ENCODE data around the gene KCNJ9. TPM values are rescaled to one million over a fixed set of nuclear protein-coding genes. Genes with fewer than 3 reads are reported as not detected.

The KCNJ9 gene
- total RNA-seq, 1 experiment from 2014 or later, result 0.05 TPM

DNA sequence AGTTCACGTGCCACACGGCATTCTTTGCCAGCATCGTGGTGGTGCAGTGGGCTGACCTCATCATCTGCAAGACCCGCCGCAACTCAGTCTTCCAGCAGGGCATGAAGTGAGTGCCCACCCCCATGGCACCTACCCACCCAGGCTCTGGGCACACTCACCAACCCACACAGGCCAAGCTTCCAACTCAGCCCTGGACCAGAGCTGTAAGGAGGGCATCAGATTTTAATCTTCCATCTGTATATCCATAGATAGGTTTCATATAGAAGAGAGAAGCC is 55.5 kb downstream of the KCNJ9 start:
- CTCF ChIA-PET, result no interaction called here

More for the DNA sequence above, 55.5 kb downstream of the KCNJ9 start:
- ATAC-seq (no peak), DNase-seq (ENCODE audit: low read depth, low spot score) (no peak)
- no peaks in the 10 kb centered on the region for H3K9me3 ChIP-seq (ENCODE audit: control insufficient read depth in 1 of 2, insufficient read depth in 1 of 2, low read depth in 1 of 2, low read length in 2 of 2)
- ChIA-PET POLR2A (no interaction called here), RAD21 (ENCODE audit: low non-redundant PET in 1 of 2, low total read pairs in 2 of 2, uncharacterized antibody in 2 of 2, unreplicated experiment in 2 of 2) (no interaction called here)
- no peaks in the 10 kb centered on the region for H3K79me2 ChIP-seq (ENCODE audit: insufficient read depth, low read length)
- H3K4me1 ChIP-seq (ENCODE audit: control insufficient read depth in 1 of 2, insufficient read depth in 2 of 2, low read length in 2 of 2), result no peaks in the 10 kb centered on the region
- no peaks in the 10 kb centered on the region for H3K9me2 ChIP-seq (ENCODE audit: insufficient read depth)
- no peaks in the 10 kb centered on the region for H4K20me1 ChIP-seq (ENCODE audit: insufficient read depth)
- no peak overlapping the region for H3K9ac ChIP-seq (ENCODE audit: low read length)
- no peak overlapping the region for H3K4me2 ChIP-seq (ENCODE audit: low read length)
- intact Hi-C loops (cut with micrococcal nuclease), result no loop called here
- no peak overlapping the region for H2AFZ ChIP-seq (ENCODE audit: low read depth, low read length, poor library complexity, severe bottlenecking)
- BruUV-seq (replicated peaks), result no TSS peak
- no peak overlapping the region for H3K27ac ChIP-seq (ENCODE audit: low read depth, low read length)
- no peak for TF ChIP-seq YY1 (IDR thresholded peaks at IDR 0.05; ENCODE audit: extremely low read depth, insufficient replicate concordance, low read depth, low read length)
- no peak for TF ChIP-seq POLR2A (IDR thresholded peaks at IDR 0.05; ENCODE audit: borderline replicate concordance, extremely low read depth, insufficient read depth, insufficient read length)
- TF ChIP-seq CBX3 (IDR thresholded peaks at IDR 0.05; ENCODE audit: low read depth), result no peak
- no peak for TF ChIP-seq ZNF274 (IDR thresholded peaks at IDR 0.05; ENCODE audit: low read depth, low read length)
- no peak for TF ChIP-seq RAD21 (IDR thresholded peaks at IDR 0.05; ENCODE audit: low read depth)
- TF ChIP-seq ZFX (IDR thresholded peaks at IDR 0.05), result no peak
- TF ChIP-seq EZH2 (IDR thresholded peaks at IDR 0.05), result no peak
- TF ChIP-seq, protein P1, sequence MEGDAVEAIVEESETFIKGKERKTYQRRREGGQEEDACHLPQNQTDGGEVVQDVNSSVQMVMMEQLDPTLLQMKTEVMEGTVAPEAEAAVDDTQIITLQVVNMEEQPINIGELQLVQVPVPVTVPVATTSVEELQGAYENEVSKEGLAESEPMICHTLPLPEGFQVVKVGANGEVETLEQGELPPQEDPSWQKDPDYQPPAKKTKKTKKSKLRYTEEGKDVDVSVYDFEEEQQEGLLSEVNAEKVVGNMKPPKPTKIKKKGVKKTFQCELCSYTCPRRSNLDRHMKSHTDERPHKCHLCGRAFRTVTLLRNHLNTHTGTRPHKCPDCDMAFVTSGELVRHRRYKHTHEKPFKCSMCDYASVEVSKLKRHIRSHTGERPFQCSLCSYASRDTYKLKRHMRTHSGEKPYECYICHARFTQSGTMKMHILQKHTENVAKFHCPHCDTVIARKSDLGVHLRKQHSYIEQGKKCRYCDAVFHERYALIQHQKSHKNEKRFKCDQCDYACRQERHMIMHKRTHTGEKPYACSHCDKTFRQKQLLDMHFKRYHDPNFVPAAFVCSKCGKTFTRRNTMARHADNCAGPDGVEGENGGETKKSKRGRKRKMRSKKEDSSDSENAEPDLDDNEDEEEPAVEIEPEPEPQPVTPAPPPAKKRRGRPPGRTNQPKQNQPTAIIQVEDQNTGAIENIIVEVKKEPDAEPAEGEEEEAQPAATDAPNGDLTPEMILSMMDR (IDR thresholded peaks at IDR 0.05 in 2 of 3, conservative IDR thresholded peaks at IDR 0.05 in 1 of 3; ENCODE audit: borderline replicate concordance in 1 of 3, insufficient read depth in 1 of 3, low read depth in 2 of 3, low read length in 2 of 3), result no peak
- TF ChIP-seq FOSL1 (IDR thresholded peaks at IDR 0.05; ENCODE audit: low read depth), result no peak
- TF ChIP-seq TCF7L2 (IDR thresholded peaks at IDR 0.05; ENCODE audit: borderline replicate concordance, extremely low read depth, insufficient read depth, insufficient read length), result no peak
- TF ChIP-seq ELF1 (IDR thresholded peaks at IDR 0.05; ENCODE audit: borderline replicate concordance, low read depth), result no peak
- TF ChIP-seq, protein P2, sequence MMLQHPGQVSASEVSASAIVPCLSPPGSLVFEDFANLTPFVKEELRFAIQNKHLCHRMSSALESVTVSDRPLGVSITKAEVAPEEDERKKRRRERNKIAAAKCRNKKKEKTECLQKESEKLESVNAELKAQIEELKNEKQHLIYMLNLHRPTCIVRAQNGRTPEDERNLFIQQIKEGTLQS (IDR thresholded peaks at IDR 0.05), result no peak
- TF ChIP-seq, protein P3, sequence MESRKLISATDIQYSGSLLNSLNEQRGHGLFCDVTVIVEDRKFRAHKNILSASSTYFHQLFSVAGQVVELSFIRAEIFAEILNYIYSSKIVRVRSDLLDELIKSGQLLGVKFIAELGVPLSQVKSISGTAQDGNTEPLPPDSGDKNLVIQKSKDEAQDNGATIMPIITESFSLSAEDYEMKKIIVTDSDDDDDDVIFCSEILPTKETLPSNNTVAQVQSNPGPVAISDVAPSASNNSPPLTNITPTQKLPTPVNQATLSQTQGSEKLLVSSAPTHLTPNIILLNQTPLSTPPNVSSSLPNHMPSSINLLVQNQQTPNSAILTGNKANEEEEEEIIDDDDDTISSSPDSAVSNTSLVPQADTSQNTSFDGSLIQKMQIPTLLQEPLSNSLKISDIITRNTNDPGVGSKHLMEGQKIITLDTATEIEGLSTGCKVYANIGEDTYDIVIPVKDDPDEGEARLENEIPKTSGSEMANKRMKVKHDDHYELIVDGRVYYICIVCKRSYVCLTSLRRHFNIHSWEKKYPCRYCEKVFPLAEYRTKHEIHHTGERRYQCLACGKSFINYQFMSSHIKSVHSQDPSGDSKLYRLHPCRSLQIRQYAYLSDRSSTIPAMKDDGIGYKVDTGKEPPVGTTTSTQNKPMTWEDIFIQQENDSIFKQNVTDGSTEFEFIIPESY (IDR thresholded peaks at IDR 0.05; ENCODE audit: extremely low read depth, insufficient replicate concordance, low read length), result no peak
- TF ChIP-seq, protein P4, sequence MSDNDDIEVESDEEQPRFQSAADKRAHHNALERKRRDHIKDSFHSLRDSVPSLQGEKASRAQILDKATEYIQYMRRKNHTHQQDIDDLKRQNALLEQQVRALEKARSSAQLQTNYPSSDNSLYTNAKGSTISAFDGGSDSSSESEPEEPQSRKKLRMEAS (IDR thresholded peaks at IDR 0.05), result no peak
- no peak for TF ChIP-seq EGR1 (IDR thresholded peaks at IDR 0.05; ENCODE audit: low read depth)
- no peak for TF ChIP-seq SRF (IDR thresholded peaks at IDR 0.05; ENCODE audit: low read depth)
- no peaks in the 10 kb centered on the region for H3K27me3 ChIP-seq (ENCODE audit: insufficient read depth, low read length)
- H3K36me3 ChIP-seq (ENCODE audit: control insufficient read depth in 1 of 2, insufficient read depth in 2 of 2, low read length in 2 of 2), result no peaks in the 10 kb centered on the region
- no peak overlapping the region for H3K4me3 ChIP-seq (replicated peaks in 1 of 2; ENCODE audit: low read depth in 1 of 2, low read length in 2 of 2)
